ENCODE data around the gene FA2H. TPM values are rescaled to one million over a fixed set of nuclear protein-coding genes. Genes with fewer than 3 reads are reported as not detected.
A peak's percentile ranks its signal among the peaks of the same experiment; 100 is the strongest.
"Not testable (repeated sequence)": the region's sequence is repeated elsewhere in the genome, so short reads cannot be mapped to it uniquely, and the experiment has no call there.

The FA2H gene
- 0.72 TPM for total RNA-seq (ENCODE audit: insufficient read depth, low replicate concordance)

- DNase-seq (ENCODE audit: low spot score): peak; percentile 52
Measured at GRCh38 chr16:74774223-74775139, at the start of gene FA2H. TSS of gene FA2H (minus strand) at chr16:74774820. CDS start at chr16:74774755, 65 bp downstream.

- no peak for DNase-seq (ENCODE audit: low spot score)
Measured at GRCh38 chr16:74817851-74818250, 43.2 kb upstream of the FA2H start.

GRCh38 chr16:74813109-74813641 is 38.6 kb upstream of the FA2H start:
- peak; percentile 68 for DNase-seq (ENCODE audit: low spot score)

GRCh38 chr16:74811911-74812310 is 37.3 kb upstream of the FA2H start:
- DNase-seq (ENCODE audit: low spot score): no peak

- not testable (repeated sequence) for DNase-seq (ENCODE audit: low spot score)
Measured at GRCh38 chr16:74811216-74811615, 36.6 kb upstream of the FA2H start.

- no peak for DNase-seq (ENCODE audit: low spot score)
Measured at GRCh38 chr16:74807052-74807646, 32.5 kb upstream of the FA2H start.

GRCh38 chr16:74800216-74800871 is 25.7 kb upstream of the FA2H start:
- DNase-seq (ENCODE audit: low spot score): no peak

- DNase-seq (ENCODE audit: low spot score): no peak
Measured at GRCh38 chr16:74797414-74797813, 22.8 kb upstream of the FA2H start.

- DNase-seq (ENCODE audit: low spot score): no peak
Measured at GRCh38 chr16:74795104-74795503, 20.5 kb upstream of the FA2H start.

GRCh38 chr16:74794668-74795067 is 20.0 kb upstream of the FA2H start:
- DNase-seq (ENCODE audit: low spot score): no peak

GRCh38 chr16:74793571-74793970 is 19.0 kb upstream of the FA2H start:
- DNase-seq (ENCODE audit: low spot score): no peak

GRCh38 chr16:74792225-74792624 is 17.6 kb upstream of the FA2H start:
- DNase-seq (ENCODE audit: low spot score): no peak

GRCh38 chr16:74791749-74792148 is 17.1 kb upstream of the FA2H start:
- DNase-seq (ENCODE audit: low spot score): not testable (repeated sequence)

GRCh38 chr16:74788108-74788507 is 13.5 kb upstream of the FA2H start:
- DNase-seq (ENCODE audit: low spot score): no peak

- no peak for DNase-seq (ENCODE audit: low spot score)
Measured at GRCh38 chr16:74785031-74785430, 10.4 kb upstream of the FA2H start.

- DNase-seq (ENCODE audit: low spot score): no peak
Measured at GRCh38 chr16:74778646-74779045, 4.0 kb upstream of the FA2H start.

GRCh38 chr16:74776926-74777325 is 2.3 kb upstream of the FA2H start:
- no peak for DNase-seq (ENCODE audit: low spot score)

GRCh38 chr16:74775255-74775654 is 635 bp upstream of the FA2H start:
- DNase-seq (ENCODE audit: low spot score): no peak

- DNase-seq (ENCODE audit: low spot score): no peak
Measured at GRCh38 chr16:74773446-74774222, 986 bp downstream of the FA2H start.

GRCh38 chr16:74771656-74772315 is 2.8 kb downstream of the FA2H start:
- no peak for DNase-seq (ENCODE audit: low spot score)
